CD4-positive, alpha-beta T cell (primary cell): ENCODE measurements around the gene CALML3. TPM values are rescaled to one million over a fixed set of nuclear protein-coding genes. Genes with fewer than 3 reads are reported as not detected.

ENCODE experiments used
- ATAC-seq: fragments of 200-7000 bp; cut with Tn5 transposase; one replicate; pipeline ENCODE4 v1.10.0; 2022; ENCODE audit warnings: mild to moderate bottlenecking; ENCODE audit not compliant: poor library complexity
- CTCF ChIA-PET: fragments of 350-600 bp; sonication (Branson Sonifier 250); formaldehyde crosslinking; loops from one replicate; lab custom pipeline; 2021; ENCODE audit warnings: antibody characterized with exemption, inconsistent platforms; lab: Charles Lee
- POLR2A ChIA-PET: fragments of 350-600 bp; sonication (Branson Sonifier 250); formaldehyde crosslinking; loops from one replicate; lab custom pipeline; 2021; ENCODE audit warnings: antibody characterized with exemption, inconsistent platforms; lab: Charles Lee
- DNase-seq, 14 experiments: peaks; one replicate each; pipeline ENCODE4 v3.0.0-alpha.2; 2013 to 2020; ENCODE audit warnings: mixed read lengths in 2 of 14
- H3K27ac ChIP-seq, 2 donors: one replicate each; pipeline versions ENCODE4 v1.5.1 to v1.7.0; 2013; ENCODE audit warnings: low read length in 2 of 2, low read depth in 1 of 2, mild to moderate bottlenecking in 1 of 2
- H3K27me3 ChIP-seq, 2 experiments: 1 replicate in 1 of 2; 2 replicates in 1 of 2; pipeline versions ENCODE4 v1.6.1 to v1.7.0; 2013; ENCODE audit warnings: low read length in 2 of 2, control low read depth in 1 of 2, mild to moderate bottlenecking in 1 of 2, moderate library complexity in 1 of 2; ENCODE audit not compliant: insufficient read depth in 2 of 2, control insufficient read depth in 1 of 2
- H3K36me3 ChIP-seq: one replicate; pipeline ENCODE4 v1.6.1; 2013; ENCODE audit warnings: low read length, control low read depth; ENCODE audit not compliant: insufficient read depth
- H3K4me1 ChIP-seq: one replicate; pipeline ENCODE4 v1.6.1; 2013; ENCODE audit warnings: low read length, control low read depth; ENCODE audit not compliant: insufficient read depth
- H3K4me3 ChIP-seq: one replicate; pipeline ENCODE4 v1.5.1; 2013; ENCODE audit warnings: mild to moderate bottlenecking, low read length, moderate library complexity
- H3K9me3 ChIP-seq, 2 experiments: 1 replicate in 1 of 2; 2 replicates in 1 of 2; pipeline versions ENCODE4 v1.6.1 to v1.7.0; 2013; ENCODE audit warnings: low read length in 2 of 2, mild to moderate bottlenecking in 2 of 2, control low read depth in 1 of 2, moderate library complexity in 1 of 2; ENCODE audit not compliant: control insufficient read depth in 1 of 2, insufficient read depth in 1 of 2
- H3K27ac Mint-ChIP-seq: one replicate; pipeline ENCODE4 v1.8.0; 2020; ENCODE audit warnings: mixed read lengths
- H3K27me3 Mint-ChIP-seq: one replicate; pipeline ENCODE4 v1.8.0; 2021; ENCODE audit warnings: mixed read lengths
- H3K36me3 Mint-ChIP-seq: one replicate; pipeline ENCODE4 v1.8.0; 2021; ENCODE audit warnings: low read depth, mixed read lengths
- H3K4me1 Mint-ChIP-seq: one replicate; pipeline ENCODE4 v1.8.0; 2021; ENCODE audit warnings: low read depth, mixed read lengths
- H3K4me3 Mint-ChIP-seq: one replicate; pipeline ENCODE4 v1.8.0; 2020; ENCODE audit warnings: mild to moderate bottlenecking, mixed read lengths
- H3K9me3 Mint-ChIP-seq: one replicate; pipeline ENCODE4 v1.8.0; 2020; ENCODE audit warnings: mixed read lengths
- intact Hi-C, 2 experiments: fragments of 100-400 bp; cut with DNase I in 1 of 2; cut with micrococcal nuclease in 1 of 2; formaldehyde crosslinking; loops; one replicate each; pipeline versions ENCODE4 v1.15.1 to v1.9.0; 2023 to 2025; cut with DNase I, micrococcal nuclease
- total RNA-seq, 174 experiments: library from RNA in 2 of 174; stranded (reverse) in 2 of 174; gene quantifications; one replicate each; pipeline ENCODE4 v1.2.3 and lab custom pipeline; 2021 to 2026
- TF ChIP-seq, protein P1 (sequence below): fragments of 200-600 bp; IDR thresholded peaks from one replicate; pipeline ENCODE4 v1.8.0; 2022; ENCODE audit warnings: antibody characterized with exemption, mild to moderate bottlenecking

The CALML3 gene
- total RNA-seq, 2 experiments from 2014 or later, result not detected

GRCh38 chr10:5490032-5490431, 34.7 kb upstream of the CALML3 start:
- intact Hi-C loops, result no loop called here
- Histone ChIP-seq H3K36me3 (no peaks in the 10 kb centered on the region), H3K4me3 (no peak overlapping the region), H3K4me1 (no peaks in the 10 kb centered on the region), H3K9me3 (peaks cover 0 to 17% of the 10 kb centered on the region in 2 experiments), H3K27ac (no peak overlapping the region), H3K27me3 (no peaks in the 10 kb centered on the region)
- Mint-ChIP-seq H3K27ac (no peak overlapping the region), H3K36me3 (no peaks in the 10 kb centered on the region), H3K4me1 (no peaks in the 10 kb centered on the region), H3K27me3 (no peaks in the 10 kb centered on the region), H3K9me3 (no peaks in the 10 kb centered on the region), H3K4me3 (no peak overlapping the region)
- ChIA-PET POLR2A (no interaction called here), CTCF (no interaction called here)
- TF ChIP-seq, protein P1, sequence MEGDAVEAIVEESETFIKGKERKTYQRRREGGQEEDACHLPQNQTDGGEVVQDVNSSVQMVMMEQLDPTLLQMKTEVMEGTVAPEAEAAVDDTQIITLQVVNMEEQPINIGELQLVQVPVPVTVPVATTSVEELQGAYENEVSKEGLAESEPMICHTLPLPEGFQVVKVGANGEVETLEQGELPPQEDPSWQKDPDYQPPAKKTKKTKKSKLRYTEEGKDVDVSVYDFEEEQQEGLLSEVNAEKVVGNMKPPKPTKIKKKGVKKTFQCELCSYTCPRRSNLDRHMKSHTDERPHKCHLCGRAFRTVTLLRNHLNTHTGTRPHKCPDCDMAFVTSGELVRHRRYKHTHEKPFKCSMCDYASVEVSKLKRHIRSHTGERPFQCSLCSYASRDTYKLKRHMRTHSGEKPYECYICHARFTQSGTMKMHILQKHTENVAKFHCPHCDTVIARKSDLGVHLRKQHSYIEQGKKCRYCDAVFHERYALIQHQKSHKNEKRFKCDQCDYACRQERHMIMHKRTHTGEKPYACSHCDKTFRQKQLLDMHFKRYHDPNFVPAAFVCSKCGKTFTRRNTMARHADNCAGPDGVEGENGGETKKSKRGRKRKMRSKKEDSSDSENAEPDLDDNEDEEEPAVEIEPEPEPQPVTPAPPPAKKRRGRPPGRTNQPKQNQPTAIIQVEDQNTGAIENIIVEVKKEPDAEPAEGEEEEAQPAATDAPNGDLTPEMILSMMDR, result no peak
- ATAC-seq (no peak), DNase-seq (no peak)

GRCh38 chr10:5490698-5491464, 33.9 kb upstream of the CALML3 start:
- intact Hi-C loops, result no loop called here
- ChIA-PET POLR2A (no interaction called here), CTCF (no interaction called here)
- H3K4me1 Mint-ChIP-seq, result no peaks in the 10 kb centered on the region
- H3K4me3 ChIP-seq, result no peak overlapping the region
- H3K27me3 ChIP-seq, result no peaks in the 10 kb centered on the region
- no peaks in the 10 kb centered on the region for H3K36me3 ChIP-seq
- H3K36me3 Mint-ChIP-seq, result no peaks in the 10 kb centered on the region
- H3K4me3 Mint-ChIP-seq, result no peak overlapping the region
- peaks cover 0 to 17% of the 10 kb centered on the region in 2 experiments for H3K9me3 ChIP-seq
- H3K27me3 Mint-ChIP-seq, result no peaks in the 10 kb centered on the region
- TF ChIP-seq, protein P1, result no peak
- no peak for ATAC-seq
- no peak overlapping the region for H3K27ac ChIP-seq
- H3K27ac Mint-ChIP-seq, result no peak overlapping the region
- no peaks in the 10 kb centered on the region for H3K9me3 Mint-ChIP-seq
- no peaks in the 10 kb centered on the region for H3K4me1 ChIP-seq
- DNase-seq, result no peak

GRCh38 chr10:5491477-5491876, 33.3 kb upstream of the CALML3 start:
- no peaks in the 10 kb centered on the region for H3K36me3 ChIP-seq
- H3K4me3 Mint-ChIP-seq, result no peak overlapping the region
- no peak for ATAC-seq

More at GRCh38 chr10:5491477-5491876, 33.3 kb upstream of the CALML3 start:
- TF ChIP-seq, protein P1, result no peak
- H3K9me3 Mint-ChIP-seq, result no peaks in the 10 kb centered on the region
- H3K27ac Mint-ChIP-seq, result no peak overlapping the region
- DNase-seq, result no peak
- POLR2A ChIA-PET, result no interaction called here
- H3K27ac ChIP-seq, result no peak overlapping the region
- no peaks in the 10 kb centered on the region for H3K4me1 Mint-ChIP-seq
- no peaks in the 10 kb centered on the region for H3K27me3 ChIP-seq
- peaks cover 0 to 17% of the 10 kb centered on the region in 2 experiments for H3K9me3 ChIP-seq
- no peak overlapping the region for H3K4me3 ChIP-seq
- no peaks in the 10 kb centered on the region for H3K36me3 Mint-ChIP-seq
- intact Hi-C loops, result no loop called here
- CTCF ChIA-PET, result no interaction called here
- no peaks in the 10 kb centered on the region for H3K27me3 Mint-ChIP-seq
- H3K4me1 ChIP-seq, result no peaks in the 10 kb centered on the region
